ENCODE results near the gene ZNF101.
"Not testable (repeated sequence)": the region's sequence is repeated elsewhere in the genome, so short reads cannot be mapped to it uniquely, and the experiment has no call there.

ZNF101 gene

DNA sequence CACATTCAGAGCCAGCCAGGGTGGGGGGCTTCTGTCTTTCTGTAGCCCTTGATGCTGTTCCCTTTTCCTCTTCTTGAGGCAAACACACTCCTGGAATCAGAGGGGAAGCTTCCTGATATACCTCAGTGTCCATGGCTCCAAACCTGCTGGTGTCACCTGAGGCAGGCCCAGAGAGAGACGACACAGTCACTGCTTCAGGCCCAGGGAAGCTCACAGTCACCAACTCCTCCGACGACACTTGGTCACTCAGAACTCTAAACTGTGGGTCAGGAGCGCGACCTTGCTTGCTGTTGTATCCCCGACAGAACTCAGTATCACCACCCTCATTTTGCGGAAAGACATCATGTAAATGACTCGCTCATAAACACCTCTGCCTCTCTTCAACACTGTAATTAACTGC, 6.3 kb upstream of the ZNF101 start:
- Histone ChIP-seq H3K9me3 (ENCODE audit: control insufficient read depth, insufficient read depth, low read length) (no peaks in the 10 kb centered on the region), H3K4me1 (ENCODE audit: insufficient read depth, low read length) (peaks cover 12% of the 10 kb centered on the region; the same call in 1 of the 2 replicates), H3K36me3 (ENCODE audit: insufficient read depth, low read length) (peaks cover 14% of the 10 kb centered on the region), H3K9ac (ENCODE audit: low read depth, low read length) (peak overlapping the region; percentile 88; the same call in 1 of the 2 replicates)

DNA sequence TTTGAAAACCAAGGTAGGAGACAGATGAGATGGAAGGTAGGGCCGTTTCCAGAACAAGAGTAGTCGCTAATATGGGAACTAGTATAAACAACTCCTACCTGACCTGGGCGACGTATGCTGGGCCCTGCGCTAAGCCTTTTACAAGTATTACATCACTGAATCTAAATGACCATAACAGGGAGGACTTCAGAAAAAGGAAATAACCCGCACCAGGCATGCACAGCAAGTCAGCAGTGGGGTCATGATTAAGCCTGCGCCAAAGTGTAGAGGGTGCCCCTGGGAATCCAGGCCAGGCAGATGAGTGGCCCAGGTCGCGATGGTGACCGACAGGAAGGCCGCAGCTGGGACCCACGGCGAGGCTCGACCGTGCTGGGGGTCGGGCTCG, 5.8 kb upstream of the ZNF101 start:
- Histone ChIP-seq H3K4me1 (ENCODE audit: insufficient read depth, low read length) (peaks cover 12% of the 10 kb centered on the region; the same call in 1 of the 2 replicates), H3K9ac (ENCODE audit: low read depth, low read length) (peak overlapping the region; percentile 88), H3K9me3 (ENCODE audit: control insufficient read depth, insufficient read depth, low read length) (no peaks in the 10 kb centered on the region), H3K36me3 (ENCODE audit: insufficient read depth, low read length) (peaks cover 12% of the 10 kb centered on the region)

DNA sequence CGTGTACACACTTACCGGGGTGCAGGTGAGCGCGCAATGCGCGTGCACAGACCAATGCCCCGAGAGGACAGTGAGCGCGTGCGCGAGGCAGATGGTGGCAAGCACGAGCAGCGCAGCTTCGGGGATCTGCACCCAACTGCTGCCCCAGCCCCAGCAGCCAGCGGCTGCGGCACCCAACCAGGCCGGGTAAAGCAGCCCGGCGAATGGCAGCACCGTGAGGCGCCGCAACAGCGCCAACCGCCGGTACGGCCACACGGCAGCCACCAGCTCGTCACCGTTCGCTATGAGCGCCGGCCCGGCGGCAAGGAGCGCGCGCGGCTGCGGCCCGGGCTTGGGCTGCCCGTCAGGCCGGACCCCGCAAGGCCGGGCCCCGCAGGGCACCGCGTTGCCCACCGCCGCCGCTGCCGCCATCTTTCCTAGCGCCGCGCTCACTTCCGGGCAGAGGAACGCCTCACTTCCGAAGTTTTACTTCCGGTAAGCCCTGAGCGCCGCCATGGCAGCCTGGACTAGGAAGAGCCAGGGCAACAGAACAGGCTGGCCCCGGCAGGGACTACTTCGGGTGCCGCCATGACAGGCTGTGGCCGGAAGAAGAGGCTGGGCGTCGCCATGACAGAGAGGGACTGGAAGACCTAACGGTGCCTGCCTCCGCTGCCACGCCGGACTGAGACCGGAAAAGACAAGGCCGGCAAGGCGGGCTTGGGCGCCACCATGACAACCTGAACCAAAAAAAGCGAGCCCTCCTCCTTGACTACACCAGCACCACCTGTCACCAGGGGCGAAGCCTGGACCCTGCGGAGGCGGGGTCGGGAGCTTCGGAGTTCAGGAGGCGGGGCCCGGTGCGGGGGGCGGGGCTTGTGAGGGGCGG, 5.2 kb upstream of the ZNF101 start, which contains the start of gene ATP13A1:
TSS of gene ATP13A1 (minus strand) at position 421 of the 865 bp plus-strand sequence. CDS start at position 411, 10 bp downstream.
- Histone ChIP-seq H3K9ac (ENCODE audit: low read depth, low read length) (peak within 1 kb of the TSS; percentile 88), H3K4me1 (ENCODE audit: insufficient read depth, low read length) (peaks cover 12% of the 10 kb centered on the region; the same call in 1 of the 2 replicates)

DNA sequence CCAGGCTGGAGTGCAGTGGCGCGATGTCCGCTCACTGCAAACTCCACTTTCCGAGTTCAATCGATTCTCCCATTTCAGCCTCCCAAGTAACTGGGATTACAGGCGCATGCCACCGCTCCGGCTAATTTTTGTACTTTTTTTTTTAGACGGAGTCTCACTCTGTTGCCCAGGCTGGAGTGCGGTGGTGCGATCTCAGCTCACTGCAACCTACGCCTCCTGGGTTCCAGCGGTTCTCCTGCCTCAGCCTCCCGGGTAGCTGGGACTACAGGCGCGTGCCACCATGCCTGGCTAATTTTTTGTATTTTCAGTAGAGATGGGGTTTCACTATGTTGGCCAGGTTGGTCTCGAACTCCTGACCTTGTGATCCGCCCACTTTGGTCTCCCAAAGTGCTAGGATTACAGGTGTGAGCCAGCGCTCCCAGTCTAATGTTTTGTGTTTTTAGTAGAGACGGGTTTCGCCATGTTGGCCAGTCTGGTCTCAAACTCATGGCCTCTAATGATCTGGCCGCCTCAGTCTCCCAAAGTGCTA, 3.2 kb upstream of the ZNF101 start:
- not testable (repeated sequence) for H3K36me3 ChIP-seq (ENCODE audit: insufficient read depth, low read length); H3K9me3 ChIP-seq (ENCODE audit: control insufficient read depth, insufficient read depth, low read length); H3K9ac ChIP-seq (ENCODE audit: low read depth, low read length)
- peaks cover 15% of the 10 kb centered on the region; the same call in 1 of the 2 replicates for H3K4me1 ChIP-seq (ENCODE audit: insufficient read depth, low read length)

More for the DNA sequence above, 5.2 kb upstream of the ZNF101 start, which contains the start of gene ATP13A1:
- H3K36me3 ChIP-seq (ENCODE audit: insufficient read depth, low read length), result peaks cover 7% of the 10 kb centered on the region
- no peaks in the 10 kb centered on the region for H3K9me3 ChIP-seq (ENCODE audit: control insufficient read depth, insufficient read depth, low read length)

DNA sequence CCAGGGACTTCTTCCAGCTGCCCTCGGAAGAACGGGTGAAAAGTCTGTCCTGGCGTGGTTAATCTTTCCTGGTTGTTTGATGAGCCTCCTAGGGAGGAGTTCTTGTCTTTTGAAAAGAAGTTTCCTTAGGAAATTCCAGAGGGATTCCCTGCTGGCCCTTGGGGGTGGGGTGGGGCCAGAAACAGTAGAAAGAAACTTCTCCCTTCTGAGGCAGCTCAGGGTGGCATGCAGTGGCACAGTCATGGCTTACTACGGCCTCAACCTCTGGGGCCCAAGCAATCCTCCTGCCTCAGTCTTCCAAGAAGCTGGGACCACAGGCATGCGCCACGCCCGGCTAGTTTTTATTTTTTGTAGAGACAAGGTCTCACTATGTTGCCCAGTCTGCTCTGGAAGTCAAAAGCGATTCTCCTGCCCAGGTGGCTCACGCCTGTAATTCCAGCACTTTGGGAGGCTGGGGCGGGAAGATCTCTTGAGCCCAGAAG, 1.5 kb downstream of the ZNF101 start:
- Histone ChIP-seq H3K9me3 (ENCODE audit: control insufficient read depth, insufficient read depth, low read length) (no peaks in the 10 kb centered on the region), H3K9ac (ENCODE audit: low read depth, low read length) (peak overlapping the region; percentile 75; the same call in 1 of the 2 replicates), H3K4me1 (ENCODE audit: insufficient read depth, low read length) (peaks cover 4% of the 10 kb centered on the region; the same call in 1 of the 2 replicates), H3K36me3 (ENCODE audit: insufficient read depth, low read length) (no peaks in the 10 kb centered on the region)

DNA sequence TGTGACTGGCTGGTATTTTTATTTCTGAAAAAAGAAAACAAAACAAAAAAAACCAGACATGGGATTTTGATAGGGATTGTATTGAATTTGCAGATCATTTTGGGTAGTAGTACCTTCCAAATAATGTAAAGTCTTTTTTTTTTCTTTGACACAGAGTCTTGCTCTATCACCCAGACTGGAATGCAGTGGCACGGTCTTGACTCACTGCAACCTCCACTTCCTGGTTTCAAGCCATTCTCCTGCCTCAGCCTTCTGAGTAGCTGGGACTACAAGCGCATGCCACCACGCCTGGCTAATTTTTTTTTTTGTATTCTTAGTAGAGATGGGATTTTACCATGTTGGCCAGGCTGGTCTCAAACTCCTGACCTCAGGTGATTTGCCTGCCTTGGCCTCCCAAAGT, 4.2 kb downstream of the ZNF101 start:
- no peak overlapping the region for H3K9ac ChIP-seq (ENCODE audit: low read depth, low read length)
- peaks cover 14% of the 10 kb centered on the region for H3K36me3 ChIP-seq (ENCODE audit: insufficient read depth, low read length)
- peaks cover 4% of the 10 kb centered on the region; the same call in 1 of the 2 replicates for H3K4me1 ChIP-seq (ENCODE audit: insufficient read depth, low read length)
- peaks cover 8% of the 10 kb centered on the region for H3K9me3 ChIP-seq (ENCODE audit: control insufficient read depth, insufficient read depth, low read length)

DNA sequence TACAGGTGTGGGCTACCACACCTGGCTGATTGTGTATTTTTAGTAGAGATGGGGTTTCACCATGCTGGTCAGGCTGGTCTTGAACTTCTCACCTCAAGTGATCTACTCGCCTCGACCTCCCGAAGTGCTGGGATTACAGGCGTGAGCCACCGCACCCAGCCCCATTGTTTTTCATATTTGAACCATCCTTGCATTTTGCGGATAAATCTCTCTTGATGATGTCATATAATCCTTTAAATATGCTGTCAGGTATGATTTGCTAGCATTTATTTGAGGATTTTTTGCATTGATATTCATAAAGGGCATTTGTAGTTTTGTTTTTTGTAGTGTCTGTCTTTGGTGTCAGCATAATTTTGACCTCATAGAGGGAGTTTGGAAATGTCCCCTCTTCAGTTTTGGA, 5.7 kb downstream of the ZNF101 start:
- no peak overlapping the region for H3K9ac ChIP-seq (ENCODE audit: low read depth, low read length)
- peaks cover 4% of the 10 kb centered on the region; the same call in 1 of the 2 replicates for H3K4me1 ChIP-seq (ENCODE audit: insufficient read depth, low read length)
- peaks cover 27% of the 10 kb centered on the region for H3K36me3 ChIP-seq (ENCODE audit: insufficient read depth, low read length)
- H3K9me3 ChIP-seq (ENCODE audit: control insufficient read depth, insufficient read depth, low read length), result peaks cover 23% of the 10 kb centered on the region

DNA sequence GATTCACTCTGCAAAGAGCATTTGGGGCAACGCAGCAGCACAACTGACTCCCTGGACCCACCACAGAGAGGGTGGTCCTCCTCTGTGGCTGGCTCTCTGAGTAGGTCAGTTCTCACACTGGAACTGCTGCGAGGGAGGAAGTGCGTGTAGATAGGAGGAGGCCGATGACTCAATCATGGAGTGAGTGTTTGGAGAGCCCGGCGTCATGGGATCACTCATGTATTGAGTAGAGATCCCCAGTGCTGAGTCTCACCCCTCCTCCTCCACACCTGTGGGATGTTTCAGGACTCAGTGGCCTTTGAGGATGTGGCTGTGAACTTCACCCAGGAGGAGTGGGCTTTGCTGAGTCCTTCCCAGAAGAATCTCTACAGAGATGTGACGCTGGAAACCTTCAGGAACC, 8.9 kb downstream of the ZNF101 start:
- Histone ChIP-seq H3K4me1 (ENCODE audit: insufficient read depth, low read length) (no peaks in the 10 kb centered on the region), H3K9ac (ENCODE audit: low read depth, low read length) (no peak overlapping the region), H3K36me3 (ENCODE audit: insufficient read depth, low read length) (peaks cover 37% of the 10 kb centered on the region), H3K9me3 (ENCODE audit: control insufficient read depth, insufficient read depth, low read length) (peaks cover 34% of the 10 kb centered on the region)

DNA sequence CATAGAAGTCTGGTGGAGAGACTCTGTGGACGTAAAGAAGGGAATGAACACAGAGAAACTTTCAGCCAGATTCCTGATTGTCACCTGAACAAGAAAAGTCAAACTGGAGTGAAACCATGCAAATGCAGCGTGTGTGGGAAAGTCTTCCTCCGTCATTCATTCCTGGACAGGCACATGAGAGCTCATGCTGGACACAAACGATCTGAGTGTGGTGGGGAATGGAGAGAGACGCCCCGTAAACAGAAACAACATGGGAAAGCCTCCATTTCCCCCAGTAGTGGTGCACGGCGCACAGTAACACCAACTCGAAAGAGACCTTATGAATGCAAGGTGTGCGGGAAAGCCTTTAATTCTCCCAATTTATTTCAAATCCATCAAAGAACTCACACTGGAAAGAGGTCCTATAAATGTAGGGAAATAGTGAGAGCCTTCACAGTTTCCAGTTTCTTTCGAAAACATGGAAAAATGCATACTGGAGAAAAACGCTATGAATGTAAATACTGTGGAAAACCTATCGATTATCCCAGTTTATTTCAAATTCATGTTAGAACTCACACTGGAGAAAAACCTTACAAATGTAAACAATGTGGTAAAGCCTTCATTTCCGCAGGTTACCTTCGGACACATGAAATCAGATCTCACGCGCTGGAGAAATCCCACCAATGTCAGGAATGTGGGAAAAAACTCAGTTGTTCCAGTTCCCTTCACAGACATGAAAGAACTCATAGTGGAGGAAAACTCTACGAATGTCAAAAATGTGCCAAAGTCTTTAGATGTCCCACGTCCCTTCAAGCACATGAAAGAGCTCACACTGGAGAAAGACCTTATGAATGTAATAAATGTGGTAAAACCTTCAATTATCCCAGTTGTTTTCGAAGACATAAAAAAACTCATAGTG, 10.8 kb downstream of the ZNF101 start:
- H3K9me3 ChIP-seq (ENCODE audit: control insufficient read depth, insufficient read depth, low read length), result peaks cover 34% of the 10 kb centered on the region
- peaks cover 37% of the 10 kb centered on the region for H3K36me3 ChIP-seq (ENCODE audit: insufficient read depth, low read length)

DNA sequence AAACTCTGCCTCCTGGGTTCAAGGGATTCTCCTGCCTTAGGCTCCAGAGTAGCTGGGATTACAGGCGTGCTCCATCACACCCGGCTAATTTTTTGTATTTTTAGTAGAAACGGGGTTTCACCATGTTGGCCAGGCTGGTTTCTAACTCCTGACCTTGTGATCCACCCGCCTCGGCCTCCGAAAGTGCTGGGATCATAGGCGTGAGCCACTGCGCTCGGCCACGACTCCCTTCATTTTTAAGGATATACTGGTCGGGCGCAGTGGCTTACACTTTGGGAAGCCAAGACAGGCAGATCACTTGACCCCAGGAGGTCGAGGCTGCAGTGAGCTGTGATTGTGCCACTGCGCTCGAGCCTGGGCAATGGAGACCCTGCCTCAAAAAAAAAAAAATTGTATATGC, 17.5 kb downstream of the ZNF101 start:
- H3K36me3 ChIP-seq (ENCODE audit: insufficient read depth, low read length); H3K4me1 ChIP-seq (ENCODE audit: insufficient read depth, low read length); H3K9me3 ChIP-seq (ENCODE audit: control insufficient read depth, insufficient read depth, low read length); H3K9ac ChIP-seq (ENCODE audit: low read depth, low read length): not testable (repeated sequence)

More for the DNA sequence above, 10.8 kb downstream of the ZNF101 start:
- no peaks in the 10 kb centered on the region for H3K4me1 ChIP-seq (ENCODE audit: insufficient read depth, low read length)
- H3K9ac ChIP-seq (ENCODE audit: low read depth, low read length), result no peak overlapping the region

DNA sequence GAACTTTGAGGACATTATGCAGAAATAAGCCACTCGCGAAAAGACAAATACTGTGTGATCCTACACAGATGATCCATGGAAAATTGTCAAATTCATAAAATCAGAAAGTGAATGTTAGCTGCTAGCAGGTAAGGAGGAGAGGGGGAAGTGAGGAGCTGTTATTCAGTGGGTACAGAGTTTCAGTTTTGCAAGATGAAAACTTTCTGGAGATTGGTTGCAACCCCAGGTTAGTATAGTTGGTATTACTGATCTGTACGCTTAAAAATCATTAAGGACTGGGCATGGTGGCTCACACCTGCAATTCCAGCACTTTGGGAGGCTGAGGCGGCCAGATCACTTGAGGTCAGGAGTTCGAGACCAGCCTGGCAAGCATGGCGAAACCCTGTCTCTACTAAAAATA, 17.9 kb downstream of the ZNF101 start:
- no peaks in the 10 kb centered on the region for H3K36me3 ChIP-seq (ENCODE audit: insufficient read depth, low read length)
- no peak overlapping the region for H3K9ac ChIP-seq (ENCODE audit: low read depth, low read length)
- H3K4me1 ChIP-seq (ENCODE audit: insufficient read depth, low read length), result no peaks in the 10 kb centered on the region
- H3K9me3 ChIP-seq (ENCODE audit: control insufficient read depth, insufficient read depth, low read length), result no peaks in the 10 kb centered on the region

DNA sequence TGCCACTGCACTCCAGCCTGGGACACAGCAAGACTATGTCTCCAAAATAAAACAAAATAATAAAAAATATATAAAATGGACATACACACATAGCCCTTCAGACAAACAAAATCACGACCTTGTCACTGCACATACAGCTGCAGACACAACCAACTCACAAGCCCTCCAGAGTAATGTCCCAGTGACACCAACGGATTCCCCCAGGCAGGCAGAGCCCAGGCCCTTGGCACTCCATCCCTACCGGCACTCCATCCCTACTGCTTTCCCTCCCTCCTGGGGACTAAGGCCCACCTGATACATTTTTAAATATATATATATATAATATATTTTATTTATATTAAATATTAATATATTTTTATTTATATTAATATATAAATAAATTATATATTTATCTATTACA, 18.5 kb downstream of the ZNF101 start:
- no peaks in the 10 kb centered on the region for H3K4me1 ChIP-seq (ENCODE audit: insufficient read depth, low read length)
- no peak overlapping the region for H3K9ac ChIP-seq (ENCODE audit: low read depth, low read length)
- H3K36me3 ChIP-seq (ENCODE audit: insufficient read depth, low read length), result no peaks in the 10 kb centered on the region
- H3K9me3 ChIP-seq (ENCODE audit: control insufficient read depth, insufficient read depth, low read length), result no peaks in the 10 kb centered on the region

DNA sequence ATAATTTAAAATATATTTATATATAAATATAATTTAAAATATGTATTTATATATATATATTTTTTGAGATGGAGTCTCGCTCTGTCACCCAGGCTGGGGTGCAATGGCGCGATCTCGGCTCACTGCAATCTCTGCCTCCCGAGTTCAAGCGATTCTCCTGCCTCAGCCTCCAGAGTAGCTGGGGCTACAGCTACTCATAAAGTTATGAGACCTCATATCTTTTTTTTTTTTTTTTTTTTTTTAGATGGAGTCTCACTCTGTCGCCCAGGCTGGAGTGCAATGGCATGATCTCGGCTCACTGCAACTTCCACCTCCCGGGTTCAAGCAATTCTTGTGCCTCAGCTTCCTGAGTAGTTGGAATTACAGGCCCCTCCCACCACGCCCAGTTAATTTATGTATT, 20.4 kb downstream of the ZNF101 start:
- H3K4me1 ChIP-seq (ENCODE audit: insufficient read depth, low read length); H3K9ac ChIP-seq (ENCODE audit: low read depth, low read length); H3K9me3 ChIP-seq (ENCODE audit: control insufficient read depth, insufficient read depth, low read length); H3K36me3 ChIP-seq (ENCODE audit: insufficient read depth, low read length): not testable (repeated sequence)

DNA sequence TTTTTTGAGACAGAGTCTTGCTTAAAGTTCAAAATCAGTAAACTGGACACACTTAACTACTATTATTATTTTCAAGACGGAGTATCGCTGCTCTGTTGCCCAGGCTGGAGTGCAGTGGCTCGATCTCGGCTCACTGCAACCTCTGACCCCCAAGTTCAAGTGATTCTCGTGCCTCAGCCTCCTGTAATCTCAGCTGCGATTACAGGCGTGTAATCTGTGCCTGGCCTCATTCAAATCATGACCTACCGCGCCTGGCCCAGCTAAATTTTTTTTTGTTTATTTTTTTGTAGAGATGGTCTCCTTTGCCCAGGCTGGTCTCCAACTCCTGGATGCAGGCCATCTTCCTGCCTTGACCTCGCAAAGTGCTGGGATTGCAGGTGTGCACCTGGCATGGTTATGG, 23.0 kb downstream of the ZNF101 start:
- Histone ChIP-seq H3K4me1 (ENCODE audit: insufficient read depth, low read length) (no peaks in the 10 kb centered on the region), H3K9me3 (ENCODE audit: control insufficient read depth, insufficient read depth, low read length) (no peaks in the 10 kb centered on the region), H3K36me3 (ENCODE audit: insufficient read depth, low read length) (no peaks in the 10 kb centered on the region), H3K9ac (ENCODE audit: low read depth, low read length) (no peak overlapping the region)

Data from ES-I3 (cell line).